H1 (cell line): ENCODE measurements around the gene MRFAP1L1. TPM values are rescaled to one million over a fixed set of nuclear protein-coding genes. Genes with fewer than 3 reads are reported as not detected.

Experiments used
- CTCF ChIA-PET: fragments of 300-600 bp; sonication (Branson Sonifier 250); formaldehyde crosslinking; loops from one replicate; lab custom pipeline; 2021; ENCODE audit not compliant: partially characterized antibody; lab: Charles Lee
- POLR2A ChIA-PET: fragments of 300-600 bp; sonication (Branson Sonifier 250); formaldehyde crosslinking; loops from one replicate; lab custom pipeline; 2021; ENCODE audit warnings: inconsistent platforms; ENCODE audit not compliant: partially characterized antibody; lab: Charles Lee
- DNase-seq, 2 experiments: peaks; one replicate each; pipeline versions ENCODE4 v3.0.0 to v3.0.0-alpha.2; 2010 to 2022; ENCODE audit warnings: low spot score in 2 of 2, low read depth in 1 of 2, mixed read lengths in 1 of 2
- FAIRE-seq: peaks from 2 replicates; lab custom pipeline; 2011; peaks lifted over from hg19 to GRCh38; lab: Jason Lieb, UNC
- H2AFZ ChIP-seq: 2 replicates; pipeline ENCODE4 v1.8.1; 2012; ENCODE audit warnings: low read length, inconsistent platforms
- H2AK5ac ChIP-seq: 2 replicates; pipeline ENCODE4 v1.6.1; 2013; ENCODE audit warnings: low read depth, low read length
- H2BK120ac ChIP-seq: replicated peaks from 2 replicates; pipeline ENCODE3; 2013; ENCODE audit warnings: low read depth, low read length, inconsistent platforms
- H2BK12ac ChIP-seq: 2 replicates; pipeline ENCODE4 v1.6.1; 2013; ENCODE audit warnings: low read depth, low read length
- H2BK15ac ChIP-seq: 2 replicates; pipeline ENCODE4 v1.6.1; 2013; ENCODE audit warnings: low read length
- H2BK20ac ChIP-seq: 2 replicates; pipeline ENCODE4 v1.6.1; 2013; ENCODE audit warnings: low read length
- H2BK5ac ChIP-seq: 2 replicates; pipeline ENCODE4 v1.6.1; 2013; ENCODE audit warnings: low read depth, low read length
- H3K14ac ChIP-seq: 2 replicates; pipeline ENCODE4 v1.6.1; 2013; ENCODE audit warnings: inconsistent platforms; ENCODE audit not compliant: insufficient read length
- H3K18ac ChIP-seq: 2 replicates; pipeline ENCODE4 v1.6.1; 2013; ENCODE audit warnings: low read length; ENCODE audit errors: extremely low read depth
- H3K23ac ChIP-seq: 2 replicates; pipeline ENCODE4 v1.6.1; 2013; ENCODE audit warnings: inconsistent platforms; ENCODE audit not compliant: insufficient read length
- H3K23me2 ChIP-seq: 2 replicates; pipeline ENCODE4 v1.6.1; 2013; ENCODE audit warnings: low read depth, low read length
- H3K27ac ChIP-seq: 2 replicates; pipeline ENCODE4 v1.6.1; 2011; ENCODE audit warnings: low read depth, low read length, inconsistent platforms
- H3K27me3 ChIP-seq, 4 experiments: replicated peaks in 1 of 4; 1 replicate in 1 of 4; 2 replicates in 3 of 4; pipeline versions ENCODE4 v1.6.1 to v1.8.1; 2011 to 2013; ENCODE audit warnings: low read length in 3 of 4, mild to moderate bottlenecking in 3 of 4, inconsistent platforms in 2 of 4, mixed read lengths in 2 of 4, moderate library complexity in 1 of 4; ENCODE audit not compliant: control insufficient read depth in 3 of 4, insufficient read depth in 3 of 4; ENCODE audit errors: extremely low read depth in 1 of 4
- H3K36me3 ChIP-seq, 4 experiments: 2 replicates each; pipeline versions ENCODE4 v1.6.1 to v1.8.1; 2011 to 2013; ENCODE audit warnings: mild to moderate bottlenecking in 4 of 4, low read length in 3 of 4, moderate library complexity in 2 of 4, control low read depth in 1 of 4, inconsistent platforms in 1 of 4; ENCODE audit not compliant: insufficient read depth in 4 of 4, control insufficient read depth in 2 of 4
- H3K4ac ChIP-seq: replicated peaks from 2 replicates; pipeline ENCODE3; 2013; ENCODE audit warnings: low read length, low read depth, mixed read lengths, inconsistent platforms; ENCODE audit not compliant: insufficient read length
- H3K4me1 ChIP-seq, 4 experiments: replicated peaks in 1 of 4; 1 replicate in 1 of 4; 2 replicates in 3 of 4; pipeline versions ENCODE4 v1.6.1 to v1.8.1; 2011 to 2013; ENCODE audit warnings: low read length in 3 of 4, inconsistent platforms in 2 of 4, mixed read lengths in 1 of 4; ENCODE audit not compliant: insufficient read depth in 4 of 4, control insufficient read depth in 3 of 4
- H3K4me2 ChIP-seq, 2 experiments: 2 replicates each; pipeline versions ENCODE4 v1.6.1 to v1.8.1; 2011 to 2013; ENCODE audit warnings: low read depth in 2 of 2, low read length in 2 of 2, control low read depth in 1 of 2, inconsistent platforms in 1 of 2, mild to moderate bottlenecking in 1 of 2; ENCODE audit not compliant: insufficient read depth in 1 of 2
- H3K4me3 ChIP-seq, 4 experiments: fragments of 200-600, 300-600 bp in 1 of 4; sonication (generic), shearing (Covaris generic), sonication (Bioruptor Twin) in 1 of 4; 2 replicates each; pipeline versions ENCODE4 v1.5.1 to v1.8.1; 2011 to 2016; ENCODE audit warnings: low read length in 4 of 4, low read depth in 3 of 4, control low read depth in 2 of 4, inconsistent platforms in 2 of 4, mild to moderate bottlenecking in 2 of 4, mixed read lengths in 1 of 4, moderate library complexity in 1 of 4; ENCODE audit not compliant: insufficient read depth in 2 of 4; ENCODE audit errors: extremely low read depth in 1 of 4
- H3K56ac ChIP-seq: replicated peaks from 2 replicates; pipeline ENCODE3; 2013; ENCODE audit warnings: low read depth, mild to moderate bottlenecking, mixed read lengths, low read length, inconsistent platforms; ENCODE audit not compliant: insufficient read length
- H3K79me1 ChIP-seq: 2 replicates; pipeline ENCODE4 v1.6.1; 2013; ENCODE audit warnings: low read depth, low read length, control low read depth
- H3K79me2 ChIP-seq, 2 experiments: 2 replicates each; pipeline versions ENCODE4 v1.6.1 to v1.8.1; 2012 to 2013; ENCODE audit warnings: low read length in 2 of 2, mild to moderate bottlenecking in 2 of 2, inconsistent platforms in 1 of 2; ENCODE audit not compliant: insufficient read depth in 2 of 2, control insufficient read depth in 1 of 2
- H3K9ac ChIP-seq, 4 experiments: replicated peaks in 1 of 4; 1 replicate in 1 of 4; 2 replicates in 3 of 4; pipeline versions ENCODE4 v1.6.1 to v1.8.1; 2011 to 2013; ENCODE audit warnings: low read depth in 3 of 4, low read length in 3 of 4, control low read depth in 2 of 4, mild to moderate bottlenecking in 2 of 4, moderate library complexity in 2 of 4, inconsistent platforms in 1 of 4; ENCODE audit errors: extremely low read depth in 1 of 4
- H3K9me3 ChIP-seq, 2 experiments: 2 replicates each; pipeline versions ENCODE4 v1.6.1 to v1.8.1; 2012 to 2013; ENCODE audit warnings: mild to moderate bottlenecking in 2 of 2, moderate library complexity in 2 of 2, control low read depth in 1 of 2, inconsistent platforms in 1 of 2, low read depth in 1 of 2, low read length in 1 of 2, mixed read lengths in 1 of 2; ENCODE audit not compliant: insufficient read depth in 2 of 2
- H4K20me1 ChIP-seq, 2 experiments: replicated peaks in 1 of 2; 2 replicates each; pipeline versions ENCODE3 to v1.8.1; 2011 to 2013; ENCODE audit warnings: inconsistent platforms in 2 of 2, low read length in 2 of 2, mild to moderate bottlenecking in 1 of 2; ENCODE audit not compliant: insufficient read depth in 2 of 2, control insufficient read depth in 1 of 2
- H4K5ac ChIP-seq: 2 replicates; pipeline ENCODE4 v1.6.1; 2013; ENCODE audit warnings: low read length, low read depth, mixed read lengths, inconsistent platforms; ENCODE audit not compliant: insufficient read length
- H4K8ac ChIP-seq: 2 replicates; pipeline ENCODE4 v1.8.0; 2013; ENCODE audit warnings: mild to moderate bottlenecking, moderate library complexity, low read length, inconsistent platforms; ENCODE audit not compliant: insufficient read depth; ENCODE audit errors: extremely low read depth
- H4K91ac ChIP-seq: replicated peaks from 2 replicates; pipeline ENCODE3; 2013; ENCODE audit warnings: low read length, mixed read lengths, inconsistent platforms; ENCODE audit not compliant: insufficient read length
- BACH1 ChIP-seq: IDR thresholded peaks from 2 replicates; pipeline ENCODE4 v1.6.1; 2012; ENCODE audit warnings: low read length, improper control_type of control experiment
- BCL11A ChIP-seq, 2 experiments: IDR thresholded peaks; one replicate each; pipeline ENCODE4 v1.6.1; 2011; ENCODE audit warnings: low read depth in 2 of 2, low read length in 2 of 2, mild to moderate bottlenecking in 2 of 2
- BRCA1 ChIP-seq: IDR thresholded peaks from 2 replicates; pipeline ENCODE4 v1.6.1; 2012; ENCODE audit warnings: low read depth, low read length, improper control_type of control experiment
- CHD2 ChIP-seq: IDR thresholded peaks from 2 replicates; pipeline ENCODE4 v1.6.1; 2012; ENCODE audit warnings: low read length, improper control_type of control experiment
- JUND ChIP-seq: IDR thresholded peaks from 2 replicates; pipeline ENCODE4 v1.6.1; 2011; ENCODE audit warnings: mild to moderate bottlenecking, improper control_type of control experiment, low read length
- NANOG ChIP-seq: IDR thresholded peaks from 2 replicates; pipeline ENCODE4 v1.6.1; 2011; ENCODE audit warnings: low read length, low read depth, mild to moderate bottlenecking, inconsistent platforms; ENCODE audit not compliant: insufficient read depth, poor library complexity, severe bottlenecking
- NRF1 ChIP-seq: IDR thresholded peaks from 2 replicates; pipeline ENCODE4 v1.6.1; 2011; ENCODE audit warnings: mild to moderate bottlenecking, low read depth, low read length, improper control_type of control experiment
- POU5F1 ChIP-seq: IDR thresholded peaks from 2 replicates; pipeline ENCODE4 v1.6.1; 2011; ENCODE audit warnings: low read depth, mild to moderate bottlenecking, low read length, moderate library complexity
- RAD21 ChIP-seq, 2 experiments: IDR thresholded peaks in 1 of 2; conservative IDR thresholded peaks in 1 of 2; 2 replicates each; pipeline ENCODE4 v1.6.1; 2011; ENCODE audit warnings: low read depth in 2 of 2, low read length in 2 of 2, improper control_type of control experiment in 1 of 2, inconsistent platforms in 1 of 2, mild to moderate bottlenecking in 1 of 2, moderate library complexity in 1 of 2
- RBBP5 ChIP-seq: IDR thresholded peaks from 2 replicates; pipeline ENCODE4 v1.7.1; 2012; ENCODE audit warnings: low read depth, mild to moderate bottlenecking, inconsistent platforms, low read length, moderate library complexity, borderline replicate concordance
- SP1 ChIP-seq: IDR thresholded peaks from 2 replicates; pipeline ENCODE4 v1.6.1; 2011; ENCODE audit warnings: low read depth, low read length
- SRF ChIP-seq: IDR thresholded peaks from 2 replicates; pipeline ENCODE4 v1.6.1; 2011; ENCODE audit warnings: mild to moderate bottlenecking, low read depth, low read length, moderate library complexity
- YY1 ChIP-seq: IDR thresholded peaks from 2 replicates; pipeline ENCODE4 v1.6.1; 2011; ENCODE audit warnings: low read depth, mild to moderate bottlenecking, low read length
- WGBS, 2 experiments: shearing (Covaris generic) in 1 of 2; methylation state at CpG; one replicate each; pipeline versions ENCODE4 v1.1.6 to v1.1.7; 2013 to 2015; ENCODE audit warnings: low lambda C conversion rate in 2 of 2, mixed read lengths in 2 of 2, inconsistent platforms in 1 of 2, low coverage in 1 of 2, missing lambda C conversion rate in 1 of 2; ENCODE audit not compliant: insufficient replicate concordance in 2 of 2, insufficient coverage in 1 of 2, insufficient read length in 1 of 2; ENCODE audit errors: extremely low coverage in 1 of 2, missing lambda C conversion rate in 1 of 2; 5-methylcytosine and 5-hydroxymethylcytosine counted together
- polyA plus RNA-seq, 7 experiments: library from polyadenylated mRNA; depleted of rRNA in 3 of 7; stranded (reverse) in 5 of 7; unstranded in 2 of 7; fragments of >200 nt in 5 of 7; fragments of 200-250 nt in 2 of 7; gene quantifications; 1 replicate in 5 of 7; 2 replicates in 1 of 7; 4 replicates in 1 of 7; pipeline versions ENCODE4 v1.2.1 to v1.2.3, GENCODE V29; 2011 to 2013; ENCODE audit warnings: missing spikeins in 2 of 7, mixed read lengths in 2 of 7
- total RNA-seq: library from RNA; stranded (reverse); fragmentation: NEBNext Ultra II Directional; extraction: Animal tissue kit (Norgen Biotek cat#: 25700); gene quantifications from 2 replicates; pipeline ENCODE4 v1.2.1, GENCODE V29; 2021

Gene MRFAP1L1
- total and polyA plus RNA-seq, 2 of the 8 experiments (the other 6 are each of a cell fraction or from before 2014, with no cell fraction given), result 26.8 to 54.3 TPM

DNA sequence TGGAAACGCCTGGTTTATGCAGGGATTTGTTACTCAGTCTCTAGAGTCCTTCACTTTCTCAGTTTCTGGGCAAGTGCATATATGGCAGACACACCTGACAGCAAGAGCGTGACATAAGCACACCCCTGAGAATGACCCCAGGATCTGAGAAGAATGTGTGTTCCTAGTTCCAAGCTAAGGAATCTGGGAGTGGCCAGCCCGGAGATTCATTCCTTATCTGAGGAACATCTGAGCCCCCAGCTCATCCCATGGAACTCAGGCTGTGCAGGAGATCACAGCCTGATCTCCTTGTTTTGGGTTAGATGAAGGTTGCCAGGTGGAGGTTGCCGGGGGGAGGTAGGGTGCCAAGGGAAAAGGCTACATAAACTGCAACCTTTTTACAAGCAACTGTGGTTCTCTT lies 49.1 kb upstream of the MRFAP1L1 start:
- Histone ChIP-seq H2BK5ac (no peak overlapping the region), H3K79me2 (no peaks in the 10 kb centered on the region), H4K20me1 (no peaks in the 10 kb centered on the region), H3K4me1 (no peaks in the 10 kb centered on the region), H3K23me2 (no peaks in the 10 kb centered on the region), H3K27ac (no peak overlapping the region), H2BK20ac (no peak overlapping the region), H2AK5ac (no peak overlapping the region), H4K8ac (no peak overlapping the region), H4K91ac (no peak overlapping the region), H3K9me3 (peaks cover 0 to 2% of the 10 kb centered on the region in 2 experiments; a peak in 2 of 4 replicates), H3K4me3 (no peak overlapping the region), H4K5ac (no peak overlapping the region), H2BK12ac (no peak overlapping the region), H3K27me3 (no peaks in the 10 kb centered on the region), H2BK15ac (no peak overlapping the region), H3K79me1 (no peaks in the 10 kb centered on the region), H3K23ac (no peak overlapping the region), H2AFZ (no peak overlapping the region), H3K56ac (no peak overlapping the region), H3K4ac (no peak overlapping the region), H3K36me3 (no peaks in the 10 kb centered on the region), H2BK120ac (no peak overlapping the region), H3K9ac (no peak overlapping the region), H3K18ac (no peak overlapping the region), H3K14ac (no peak overlapping the region), H3K4me2 (no peak overlapping the region)
- WGBS, 2 experiments, result 86% methylated on average over 4 of the region's 4 CpGs; no CpG with 5 or more reads in 1 of the 2 experiments
- FAIRE-seq, result no peak
- DNase-seq, result no peak
- POLR2A ChIA-PET, result no interaction called here
- CTCF ChIA-PET, result interaction anchor here (1.0 to 2.9 kb wide), 4 partner anchors 8 to 115 kb away, joined by 3 to 10 read pairs (median 6); no protein-coding TSS in a partner anchor
- no peak for TF ChIP-seq RAD21 (IDR thresholded peaks at IDR 0.05 in 1 of 2, conservative IDR thresholded peaks at IDR 0.05 in 1 of 2; ENCODE audit: low read depth in 2 of 2, low read length in 2 of 2)
- TF ChIP-seq SRF, result no peak
- TF ChIP-seq CHD2, result no peak
- no peak for TF ChIP-seq YY1
- no peak for TF ChIP-seq SP1
- no peak for TF ChIP-seq BRCA1
- TF ChIP-seq NRF1, result no peak
- no peak for TF ChIP-seq JUND
- TF ChIP-seq POU5F1, result no peak
- TF ChIP-seq BCL11A (IDR thresholded peaks at IDR 0.05; ENCODE audit: low read depth in 2 of 2, low read length in 2 of 2), result no peak
- no peak for TF ChIP-seq RBBP5
- no peak for TF ChIP-seq BACH1
- no peak for TF ChIP-seq NANOG
